ENCODE data around the gene ABCB8. TPM values are rescaled to one million over a fixed set of nuclear protein-coding genes. Genes with fewer than 3 reads are reported as not detected.

ABCB8 gene
- total and polyA plus RNA-seq, 9 of the 15 experiments (the other 6 are each of a cell fraction or from before 2014, with no cell fraction given), result 7.6 to 106 (median 36.3) TPM

- TF ChIP-seq CHAMP1 (IDR thresholded peaks at IDR 0.05) (no peak), BACH1 (tag; IDR thresholded peaks at IDR 0.05) (no peak), ZNF512 (tag; IDR thresholded peaks at IDR 0.05) (no peak), POLR2H (tag; IDR thresholded peaks at IDR 0.05; ENCODE audit: low read depth) (no peak), TRIM25 (IDR thresholded peaks at IDR 0.05; ENCODE audit: borderline replicate concordance) (no peak), GTF2A2 (tag; IDR thresholded peaks at IDR 0.05) (no peak), ZNF280B (CRISPR knock-in tag; IDR thresholded peaks at IDR 0.05) (no peak), TCF3 (CRISPR knock-in tag; IDR thresholded peaks at IDR 0.05) (0 out of 2 replicates have a peak, but pooled peaks have one; percentile 15), ATF6 (CRISPR knock-in tag; IDR thresholded peaks at IDR 0.05) (no peak), SAFB2 (IDR thresholded peaks at IDR 0.05; ENCODE audit: borderline replicate concordance, low read depth, low read length, severe bottlenecking) (no peak), XRCC5 (IDR thresholded peaks at IDR 0.05; ENCODE audit: low read depth, low read length) (no peak), NFXL1 (CRISPR knock-in tag; IDR thresholded peaks at IDR 0.05) (no peak), STAT5B (CRISPR knock-in tag; IDR thresholded peaks at IDR 0.05) (no peak), SOX6 (IDR thresholded peaks at IDR 0.05) (no peak), NR0B1 (IDR thresholded peaks at IDR 0.05; ENCODE audit: partially characterized antibody) (no peak)
Measured at GRCh38 chr7:151083071-151083823, 55.0 kb downstream of the ABCB8 start, which contains the start of gene TMUB1 (continued).

Measured in K562 (cell line).